Prostate gland (tissue), 2 donors: ENCODE measurements around the gene ITSN1. TPM values are rescaled to one million over a fixed set of nuclear protein-coding genes. Genes with fewer than 3 reads are reported as not detected.
A peak's percentile ranks its signal among the peaks of the same experiment; 100 is the strongest.
"Not testable (repeated sequence)": the region's sequence is repeated elsewhere in the genome, so short reads cannot be mapped to it uniquely, and the experiment has no call there.

Source experiments
- DNase-seq: peaks from one replicate; pipeline ENCODE4 v3.0.0-alpha.2; 2019; ENCODE audit warnings: low spot score
- H3K27ac ChIP-seq, 2 donors: fragments of 200-600 bp; sonication (generic); 2 replicates each; pipeline ENCODE4 v1.5.1; 2017 to 2019
- H3K27me3 ChIP-seq: fragments of 200-600 bp; sonication (generic); replicated peaks from 2 replicates; pipeline ENCODE4 v1.5.1; 2019; ENCODE audit not compliant: insufficient read depth
- H3K36me3 ChIP-seq, 2 donors: fragments of 200-600 bp; sonication (generic); 1 replicate in 1 of 2; 2 replicates in 1 of 2; pipeline versions ENCODE4 v1.5.1 to v1.8.1; 2017 to 2019
- H3K4me1 ChIP-seq: fragments of 200-600 bp; sonication (generic); replicated peaks from 2 replicates; pipeline ENCODE4 v1.5.1; 2019
- H3K4me3 ChIP-seq, 2 donors: fragments of 200-600 bp; sonication (generic); 2 replicates each; pipeline ENCODE4 v1.5.1; 2017 to 2019
- H3K9me3 ChIP-seq: fragments of 200-600 bp; sonication (generic); 2 replicates; pipeline ENCODE4 v1.5.1; 2017
- CTCF ChIP-seq, 4 experiments: fragments of 200-600 bp in 2 of 4; fragments of 450-650 bp in 2 of 4; sonication (generic) in 2 of 4; IDR thresholded peaks; 1 replicate in 3 of 4; 2 replicates in 1 of 4; pipeline ENCODE4 v1.5.1; 2016 to 2019; ENCODE audit warnings: antibody characterized with exemption in 4 of 4, mild to moderate bottlenecking in 2 of 4, moderate library complexity in 2 of 4
- POLR2A ChIP-seq: fragments of 450-650 bp; IDR thresholded peaks from one replicate; pipeline ENCODE4 v1.6.1; 2016; ENCODE audit warnings: antibody characterized with exemption, mild to moderate bottlenecking
- POLR2AphosphoS5 ChIP-seq: sonication (generic); formaldehyde crosslinking; IDR thresholded peaks from one replicate; pipeline ENCODE4 v1.6.1; 2017; ENCODE audit warnings: antibody characterized with exemption
- WGBS: methylation state at CpG from one replicate; pipeline ENCODE4 v1.1.5; 2018; 5-methylcytosine and 5-hydroxymethylcytosine counted together
- intact Hi-C: fragments of 100-400 bp; cut with DNase I; formaldehyde crosslinking; loops from one replicate; pipeline ENCODE4 v1.14.2; 2022
- total RNA-seq, 2 donors: library from RNA; depleted of rRNA; stranded (reverse); fragments of >200 nt; gene quantifications; one replicate each; pipeline ENCODE4 v1.1.0, GENCODE V29; 2016

ITSN1 gene
- total RNA-seq, 2 donors from 2014 or later, result 14.8 to 44.9 TPM

DNA sequence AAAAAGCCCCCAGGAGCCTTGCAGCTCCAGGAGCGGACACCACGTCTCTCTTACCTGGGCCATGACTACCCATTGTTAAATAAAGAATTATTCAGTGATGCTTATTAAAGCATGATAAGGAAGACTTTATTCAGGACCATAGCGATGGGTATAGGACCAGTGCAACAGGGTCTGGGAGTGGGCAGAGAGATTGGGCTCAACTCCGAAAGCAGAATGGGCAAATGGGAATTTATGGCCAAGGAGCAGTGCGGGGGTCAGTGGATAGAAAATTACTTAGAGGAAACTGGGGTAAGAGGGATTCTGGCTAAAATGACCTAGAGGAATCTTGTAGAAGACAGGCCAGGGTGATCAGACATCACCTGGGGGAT, 273.9 kb downstream of the ITSN1 start:
- intact Hi-C loops, result loop anchor here (10.0 kb wide), 1 partner anchor 699 kb away; the partner anchor contains the start of gene RCAN1
- no peaks in the 10 kb centered on the region for H3K27me3 ChIP-seq
- no peaks in the 10 kb centered on the region for H3K4me1 ChIP-seq
- H3K36me3 ChIP-seq, result no peaks in the 10 kb centered on the region
- no peak for DNase-seq
- H3K27ac ChIP-seq, result peak overlapping the region; percentile 9 to 11
- no peaks in the 10 kb centered on the region for H3K9me3 ChIP-seq
- peak overlapping the region; percentile 76 to 93 for H3K4me3 ChIP-seq
- TF ChIP-seq CTCF (IDR thresholded peaks at IDR 0.05) (no peak), POLR2AphosphoS5 (no peak), POLR2A (no peak)
- 53% methylated on average over 5 of the region's 5 CpGs for WGBS

GRCh38 chr21:33917421-33917820, 275.1 kb downstream of the ITSN1 start:
- Histone ChIP-seq H3K4me3 (no peak overlapping the region), H3K9me3 (no peaks in the 10 kb centered on the region), H3K27ac (no peak overlapping the region), H3K36me3 (no peaks in the 10 kb centered on the region), H3K27me3 (no peaks in the 10 kb centered on the region), H3K4me1 (no peaks in the 10 kb centered on the region)
- WGBS, result 74% methylated on average over 4 of the region's 4 CpGs
- no peak for TF ChIP-seq CTCF (IDR thresholded peaks at IDR 0.05)
- no peak for TF ChIP-seq POLR2A
- no peak for TF ChIP-seq POLR2AphosphoS5
- no peak for DNase-seq
- intact Hi-C loops, result loop anchor here (10.0 kb wide), 1 partner anchor 697 kb away; the partner anchor contains the start of gene RCAN1

- no peak overlapping the region for H3K4me3 ChIP-seq
- peak; percentile 79 for TF ChIP-seq POLR2AphosphoS5
- TF ChIP-seq CTCF (IDR thresholded peaks at IDR 0.05), result peak; percentile 80 to 93 (median 92)
- TF ChIP-seq POLR2A, result no peak
- DNase-seq, result peak; percentile 85
- H3K27ac ChIP-seq, result no peak overlapping the region
- no peaks in the 10 kb centered on the region for H3K9me3 ChIP-seq
- no peaks in the 10 kb centered on the region for H3K36me3 ChIP-seq
- no peaks in the 10 kb centered on the region for H3K27me3 ChIP-seq
- intact Hi-C loops, result loop anchor here (2.0 to 5.0 kb wide), 3 partner anchors 148 to 427 kb away; partner anchors contain the start of genes MRPS6 and SLC5A3
- 22% methylated on average over 13 of the region's 13 CpGs for WGBS
- no peaks in the 10 kb centered on the region for H3K4me1 ChIP-seq
Observed at GRCh38 chr21:33924079-33924765, 281.9 kb downstream of the ITSN1 start.

- no peaks in the 10 kb centered on the region for H3K9me3 ChIP-seq
- no peaks in the 10 kb centered on the region for H3K4me1 ChIP-seq
- H3K27ac ChIP-seq, result no peak overlapping the region
- no peak overlapping the region for H3K4me3 ChIP-seq
- no peaks in the 10 kb centered on the region for H3K36me3 ChIP-seq
- DNase-seq, result no peak
- no peaks in the 10 kb centered on the region for H3K27me3 ChIP-seq
- WGBS, result 80% methylated on average over 3 of the region's 3 CpGs
- intact Hi-C loops, result loop anchor here (2.0 to 5.0 kb wide), 3 partner anchors 148 to 426 kb away; partner anchors contain the start of genes MRPS6 and SLC5A3
- TF ChIP-seq CTCF (IDR thresholded peaks at IDR 0.05) (no peak), POLR2A (no peak), POLR2AphosphoS5 (no peak)
Observed at GRCh38 chr21:33924766-33925100, 282.4 kb downstream of the ITSN1 start.

- H3K36me3 ChIP-seq, H3K4me3 ChIP-seq, H3K27me3 ChIP-seq, DNase-seq, H3K27ac ChIP-seq, intact Hi-C loops, H3K9me3 ChIP-seq, H3K4me1 ChIP-seq: not testable (repeated sequence)
- WGBS, result 91% methylated on average over 2 of the region's 2 CpGs
Observed at GRCh38 chr21:33926248-33926647, 283.9 kb downstream of the ITSN1 start.

DNA sequence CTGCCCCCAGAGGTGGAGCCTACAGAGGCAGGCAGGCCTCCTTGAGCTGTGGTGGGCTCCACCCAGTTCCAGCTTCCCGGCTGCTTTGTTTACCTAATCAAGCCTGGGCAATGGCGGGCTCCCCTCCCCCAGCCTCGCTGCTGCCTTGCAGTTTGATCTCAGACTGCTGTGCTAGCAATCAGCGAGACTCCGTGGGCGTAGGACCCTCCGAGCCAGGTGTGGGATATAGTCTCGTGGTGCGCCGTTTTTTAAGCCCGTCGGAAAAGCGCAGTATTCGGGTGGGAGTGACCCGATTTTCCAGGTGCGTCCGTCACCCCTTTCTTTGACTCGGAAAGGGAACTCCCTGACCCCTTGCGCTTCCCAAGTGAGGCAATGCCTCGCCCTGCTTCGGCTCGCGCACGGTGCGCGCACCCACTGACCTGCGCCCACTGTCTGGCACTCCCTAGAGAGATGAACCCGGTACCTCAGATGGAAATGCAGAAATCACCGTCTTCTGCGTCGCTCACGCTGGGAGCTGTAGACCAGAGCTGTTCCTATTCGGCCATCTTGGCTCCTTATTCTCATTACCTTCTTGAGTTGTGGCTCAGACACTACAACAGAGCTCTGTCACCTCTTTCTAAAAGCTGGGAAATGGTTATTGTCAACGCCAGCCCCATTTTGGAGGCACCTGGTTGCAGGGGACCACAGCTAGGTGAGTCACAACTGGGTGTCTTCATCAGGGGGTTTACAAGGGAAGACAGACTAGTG, 288.9 kb downstream of the ITSN1 start:
- H3K4me1 ChIP-seq, intact Hi-C loops, H3K27me3 ChIP-seq, H3K9me3 ChIP-seq, H3K36me3 ChIP-seq, DNase-seq: not testable (repeated sequence)
- Histone ChIP-seq H3K4me3 (peak overlapping the region; percentile 17 to 31), H3K27ac (peak overlapping the region; percentile 53 to 72)
- 72% methylated on average over 14 of the region's 34 CpGs for WGBS
